ENCODE data around the gene ARHGAP22. TPM values are rescaled to one million over a fixed set of nuclear protein-coding genes. Genes with fewer than 3 reads are reported as not detected.

The ARHGAP22 gene
- polyA plus RNA-seq, 1 donor from 2014 or later = 0.15 TPM

GRCh38 chr10:48519481-48520183, 85.2 kb downstream of the ARHGAP22 start:
- no peak overlapping the region for H3K4me3 ChIP-seq (ENCODE audit: low read length)
- H3F3A ChIP-seq (ENCODE audit: insufficient read depth, low read length, poor library complexity, severe bottlenecking) = no peaks in the 10 kb centered on the region
- H3K9me3 ChIP-seq (ENCODE audit: low read length) = no peaks in the 10 kb centered on the region
- H2AFZ ChIP-seq (ENCODE audit: low read depth, low read length) = no peak overlapping the region
- H3K79me2 ChIP-seq (replicated peaks; ENCODE audit: insufficient read depth, low read length) = no peaks in the 10 kb centered on the region
- H3K9me2 ChIP-seq (ENCODE audit: insufficient read depth, low read length) = no peaks in the 10 kb centered on the region
- TF ChIP-seq REST (IDR thresholded peaks at IDR 0.05; ENCODE audit: borderline replicate concordance) (no peak), EP300 (conservative IDR thresholded peaks at IDR 0.05; ENCODE audit: poor library complexity, severe bottlenecking) (no peak), TAF1 (IDR thresholded peaks at IDR 0.05; ENCODE audit: low read depth) (no peak), EZH2 (IDR thresholded peaks at IDR 0.05; ENCODE audit: borderline replicate concordance, insufficient read depth, low read length, poor library complexity, severe bottlenecking) (no peak), POLR2AphosphoS5 (IDR thresholded peaks at IDR 0.05) (no peak), SMC3 (conservative IDR thresholded peaks at IDR 0.05; ENCODE audit: poor library complexity) (no peak), CTCF (IDR thresholded peaks at IDR 0.05; ENCODE audit: poor library complexity, severe bottlenecking) (no peak), MXI1 (conservative IDR thresholded peaks at IDR 0.05; ENCODE audit: poor library complexity, severe bottlenecking) (no peak), RAD21 (conservative IDR thresholded peaks at IDR 0.05) (no peak)
- H3K9ac ChIP-seq (ENCODE audit: low read length) = no peak overlapping the region
- H3K4me2 ChIP-seq (ENCODE audit: low read length) = no peak overlapping the region
- peaks cover 24% of the 10 kb centered on the region for H3K27me3 ChIP-seq (ENCODE audit: insufficient read depth, low read depth, low read length)
- no peak overlapping the region for H3K27ac ChIP-seq (ENCODE audit: low read length)
- no peaks in the 10 kb centered on the region for H3K36me3 ChIP-seq (ENCODE audit: insufficient read depth, low read length)
- no peaks in the 10 kb centered on the region for H4K20me1 ChIP-seq (ENCODE audit: insufficient read depth)

GRCh38 chr10:48518986-48519385, 85.9 kb downstream of the ARHGAP22 start:
- TF ChIP-seq MXI1 (conservative IDR thresholded peaks at IDR 0.05; ENCODE audit: poor library complexity, severe bottlenecking) (no peak), TAF1 (IDR thresholded peaks at IDR 0.05; ENCODE audit: low read depth) (no peak), POLR2AphosphoS5 (IDR thresholded peaks at IDR 0.05) (no peak), SMC3 (conservative IDR thresholded peaks at IDR 0.05; ENCODE audit: poor library complexity) (no peak), EZH2 (IDR thresholded peaks at IDR 0.05; ENCODE audit: borderline replicate concordance, insufficient read depth, low read length, poor library complexity, severe bottlenecking) (no peak), REST (IDR thresholded peaks at IDR 0.05; ENCODE audit: borderline replicate concordance) (no peak), EP300 (conservative IDR thresholded peaks at IDR 0.05; ENCODE audit: poor library complexity, severe bottlenecking) (no peak), CTCF (IDR thresholded peaks at IDR 0.05; ENCODE audit: poor library complexity, severe bottlenecking) (no peak)
- no peaks in the 10 kb centered on the region for H3K36me3 ChIP-seq (ENCODE audit: insufficient read depth, low read length)
- no peaks in the 10 kb centered on the region for H3K79me2 ChIP-seq (replicated peaks; ENCODE audit: insufficient read depth, low read length)
- H3K27me3 ChIP-seq (ENCODE audit: insufficient read depth, low read depth, low read length) = peaks cover 24% of the 10 kb centered on the region
- no peak overlapping the region for H3K4me3 ChIP-seq (ENCODE audit: low read length)
- H3F3A ChIP-seq (ENCODE audit: insufficient read depth, low read length, poor library complexity, severe bottlenecking) = no peaks in the 10 kb centered on the region
- no peaks in the 10 kb centered on the region for H3K9me3 ChIP-seq (ENCODE audit: low read length)
- H3K4me2 ChIP-seq (ENCODE audit: low read length) = no peak overlapping the region
- no peak overlapping the region for H3K27ac ChIP-seq (ENCODE audit: low read length)
- H3K9me2 ChIP-seq (ENCODE audit: insufficient read depth, low read length) = no peaks in the 10 kb centered on the region
- no peak overlapping the region for H2AFZ ChIP-seq (ENCODE audit: low read depth, low read length)
- H4K20me1 ChIP-seq (ENCODE audit: insufficient read depth) = no peaks in the 10 kb centered on the region
- H3K9ac ChIP-seq (ENCODE audit: low read length) = no peak overlapping the region

Data from neural cell (in vitro differentiated cells).